ENCODE data around the gene CLSTN2. TPM values are rescaled to one million over a fixed set of nuclear protein-coding genes. Genes with fewer than 3 reads are reported as not detected.

CLSTN2 gene
- total and polyA plus RNA-seq, 2 of the 13 experiments (the other 11 are each of a cell fraction or from before 2014, with no cell fraction given), result not detected

DNA sequence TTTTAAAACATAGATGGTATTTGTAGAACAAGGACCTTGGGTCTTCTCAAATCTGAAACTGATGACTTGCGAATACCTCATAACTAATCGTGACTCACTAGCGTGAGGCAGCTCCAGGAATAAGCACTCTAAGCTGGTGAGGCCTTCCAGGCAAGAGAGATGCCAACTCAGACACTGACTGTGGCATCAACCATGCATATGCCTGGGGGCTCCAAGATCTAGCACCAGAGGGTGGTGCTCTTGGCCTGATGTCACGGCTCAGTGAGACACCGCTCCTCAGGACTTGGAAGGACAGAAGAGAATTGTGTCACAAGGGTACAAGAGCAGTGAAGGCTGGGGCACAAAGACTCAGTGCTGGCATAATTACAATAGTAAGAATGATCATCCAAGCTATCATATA lies 617.9 kb downstream of the CLSTN2 start:
- no TSS peak for BruUV-seq (replicated peaks)
- in situ Hi-C loops (cut with HindIII; ENCODE audit: extremely low pct_ligation_motif_present, low pct_unique_long_range_greater_than_20kb) (loop anchor here (25.0 kb wide), 2 partner anchors 184 to 309 kb away; no protein-coding TSS in a partner anchor), intact Hi-C loops (cut with micrococcal nuclease; ENCODE audit: unreplicated experiment) (loop anchor here (1.0 to 10.0 kb wide), 2 partner anchors 184 to 312 kb away; no protein-coding TSS in a partner anchor)
- Histone ChIP-seq H3K4me1 (ENCODE audit: insufficient read depth, low read length) (no peaks in the 10 kb centered on the region), H3K36me3 (replicated peaks in 1 of 2; ENCODE audit: control insufficient read depth in 1 of 2, insufficient read depth in 2 of 2, low read length in 2 of 2) (no peaks in the 10 kb centered on the region), H3K4me2 (ENCODE audit: low read depth, low read length) (no peak overlapping the region), H3K79me2 (ENCODE audit: insufficient read depth, low read length) (no peaks in the 10 kb centered on the region), H4K20me1 (ENCODE audit: insufficient read depth, low read length) (no peaks in the 10 kb centered on the region), H3K9me3 (ENCODE audit: low read length) (no peaks in the 10 kb centered on the region), H3K9ac (ENCODE audit: insufficient read depth, low read depth, low read length) (no peak overlapping the region), H3K4me3 (replicated peaks in 1 of 3; ENCODE audit: insufficient read depth in 1 of 3, low read depth in 2 of 3, low read length in 3 of 3) (no peak overlapping the region), H3K27ac (ENCODE audit: extremely low read length, insufficient read depth, low read length) (no peak overlapping the region), H3K27me3 (ENCODE audit: control insufficient read depth in 1 of 2, insufficient read depth in 2 of 2, low read length in 2 of 2) (no peaks in the 10 kb centered on the region), H2AFZ (ENCODE audit: low read length) (no peak overlapping the region)
- ATAC-seq (peak; percentile 59), DNase-seq (ENCODE audit: low spot score) (peak; percentile 12), FAIRE-seq (no peak)
- 66% methylated on average over 5 of the region's 5 CpGs for WGBS (ENCODE audit: low lambda C conversion rate)
- ChIA-PET CTCF (ENCODE audit: low intra/inter-chr PET ratio, low total read pairs) (interaction anchor here (1.7 kb wide), 1 partner anchor 184 kb away, joined by 10 read pairs; no protein-coding TSS in a partner anchor), POLR2A (no interaction called here)
- TF ChIP-seq ZBTB3 (CRISPR knock-in tag; IDR thresholded peaks at IDR 0.05; ENCODE audit: borderline replicate concordance, low read depth), result no peak
- TF ChIP-seq SMC3 (IDR thresholded peaks at IDR 0.05; ENCODE audit: low read length), result peak; percentile 47; the same call in 1 of the 2 replicates
- TF ChIP-seq, protein P1, sequence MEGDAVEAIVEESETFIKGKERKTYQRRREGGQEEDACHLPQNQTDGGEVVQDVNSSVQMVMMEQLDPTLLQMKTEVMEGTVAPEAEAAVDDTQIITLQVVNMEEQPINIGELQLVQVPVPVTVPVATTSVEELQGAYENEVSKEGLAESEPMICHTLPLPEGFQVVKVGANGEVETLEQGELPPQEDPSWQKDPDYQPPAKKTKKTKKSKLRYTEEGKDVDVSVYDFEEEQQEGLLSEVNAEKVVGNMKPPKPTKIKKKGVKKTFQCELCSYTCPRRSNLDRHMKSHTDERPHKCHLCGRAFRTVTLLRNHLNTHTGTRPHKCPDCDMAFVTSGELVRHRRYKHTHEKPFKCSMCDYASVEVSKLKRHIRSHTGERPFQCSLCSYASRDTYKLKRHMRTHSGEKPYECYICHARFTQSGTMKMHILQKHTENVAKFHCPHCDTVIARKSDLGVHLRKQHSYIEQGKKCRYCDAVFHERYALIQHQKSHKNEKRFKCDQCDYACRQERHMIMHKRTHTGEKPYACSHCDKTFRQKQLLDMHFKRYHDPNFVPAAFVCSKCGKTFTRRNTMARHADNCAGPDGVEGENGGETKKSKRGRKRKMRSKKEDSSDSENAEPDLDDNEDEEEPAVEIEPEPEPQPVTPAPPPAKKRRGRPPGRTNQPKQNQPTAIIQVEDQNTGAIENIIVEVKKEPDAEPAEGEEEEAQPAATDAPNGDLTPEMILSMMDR (CRISPR knock-in tag; IDR thresholded peaks at IDR 0.05), result peak; percentile 58
- TF ChIP-seq STAG1 (CRISPR knock-in tag; IDR thresholded peaks at IDR 0.05), result peak; percentile 73

DNA sequence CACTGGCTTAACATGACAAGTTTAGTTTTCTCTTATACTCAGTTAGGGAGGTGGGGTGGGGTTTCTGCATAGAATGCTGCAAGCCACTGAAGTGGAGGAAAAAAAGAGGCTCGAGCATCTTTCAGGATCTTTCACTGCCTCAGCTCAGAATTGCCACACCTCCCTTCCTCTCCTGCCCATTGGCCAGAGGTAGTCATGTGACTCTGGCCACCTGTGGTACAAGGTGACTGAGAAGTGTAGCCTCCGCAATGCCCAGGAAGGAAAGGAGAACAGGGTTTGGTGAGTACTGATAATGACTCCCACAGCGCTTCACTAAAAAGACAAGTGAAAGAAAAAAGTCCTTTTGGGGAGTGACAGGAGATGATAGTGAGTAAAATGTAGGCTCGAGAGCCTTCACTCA lies 618.6 kb downstream of the CLSTN2 start:
- FAIRE-seq (no peak), DNase-seq (ENCODE audit: low spot score) (no peak), ATAC-seq (no peak)
- Histone ChIP-seq H2AFZ (ENCODE audit: low read length) (no peak overlapping the region), H4K20me1 (ENCODE audit: insufficient read depth, low read length) (no peaks in the 10 kb centered on the region), H3K4me2 (ENCODE audit: low read depth, low read length) (no peak overlapping the region), H3K27ac (ENCODE audit: extremely low read length, insufficient read depth, low read length) (no peak overlapping the region), H3K4me3 (replicated peaks in 1 of 3; ENCODE audit: insufficient read depth in 1 of 3, low read depth in 2 of 3, low read length in 3 of 3) (no peak overlapping the region), H3K27me3 (ENCODE audit: control insufficient read depth in 1 of 2, insufficient read depth in 2 of 2, low read length in 2 of 2) (no peaks in the 10 kb centered on the region), H3K36me3 (replicated peaks in 1 of 2; ENCODE audit: control insufficient read depth in 1 of 2, insufficient read depth in 2 of 2, low read length in 2 of 2) (no peaks in the 10 kb centered on the region), H3K9me3 (ENCODE audit: low read length) (no peaks in the 10 kb centered on the region), H3K9ac (ENCODE audit: insufficient read depth, low read depth, low read length) (no peak overlapping the region), H3K79me2 (ENCODE audit: insufficient read depth, low read length) (no peaks in the 10 kb centered on the region), H3K4me1 (ENCODE audit: insufficient read depth, low read length) (no peaks in the 10 kb centered on the region)
- 45% methylated on average over 4 of the region's 4 CpGs for WGBS (ENCODE audit: low lambda C conversion rate)
- BruUV-seq (replicated peaks), result no TSS peak
- POLR2A ChIA-PET, result no interaction called here
- in situ Hi-C loops (cut with HindIII; ENCODE audit: extremely low pct_ligation_motif_present, low pct_unique_long_range_greater_than_20kb), result loop anchor here (25.0 kb wide), 2 partner anchors 184 to 309 kb away; no protein-coding TSS in a partner anchor
- intact Hi-C loops (cut with micrococcal nuclease; ENCODE audit: unreplicated experiment), result loop anchor here (1.0 to 10.0 kb wide), 2 partner anchors 184 to 311 kb away; no protein-coding TSS in a partner anchor
- CTCF ChIA-PET (ENCODE audit: low intra/inter-chr PET ratio, low total read pairs), result interaction anchor here (1.7 kb wide), 1 partner anchor 184 kb away, joined by 10 read pairs; no protein-coding TSS in a partner anchor
- no peak for TF ChIP-seq ATF1 (CRISPR knock-in tag; IDR thresholded peaks at IDR 0.05)
- TF ChIP-seq, protein P2, sequence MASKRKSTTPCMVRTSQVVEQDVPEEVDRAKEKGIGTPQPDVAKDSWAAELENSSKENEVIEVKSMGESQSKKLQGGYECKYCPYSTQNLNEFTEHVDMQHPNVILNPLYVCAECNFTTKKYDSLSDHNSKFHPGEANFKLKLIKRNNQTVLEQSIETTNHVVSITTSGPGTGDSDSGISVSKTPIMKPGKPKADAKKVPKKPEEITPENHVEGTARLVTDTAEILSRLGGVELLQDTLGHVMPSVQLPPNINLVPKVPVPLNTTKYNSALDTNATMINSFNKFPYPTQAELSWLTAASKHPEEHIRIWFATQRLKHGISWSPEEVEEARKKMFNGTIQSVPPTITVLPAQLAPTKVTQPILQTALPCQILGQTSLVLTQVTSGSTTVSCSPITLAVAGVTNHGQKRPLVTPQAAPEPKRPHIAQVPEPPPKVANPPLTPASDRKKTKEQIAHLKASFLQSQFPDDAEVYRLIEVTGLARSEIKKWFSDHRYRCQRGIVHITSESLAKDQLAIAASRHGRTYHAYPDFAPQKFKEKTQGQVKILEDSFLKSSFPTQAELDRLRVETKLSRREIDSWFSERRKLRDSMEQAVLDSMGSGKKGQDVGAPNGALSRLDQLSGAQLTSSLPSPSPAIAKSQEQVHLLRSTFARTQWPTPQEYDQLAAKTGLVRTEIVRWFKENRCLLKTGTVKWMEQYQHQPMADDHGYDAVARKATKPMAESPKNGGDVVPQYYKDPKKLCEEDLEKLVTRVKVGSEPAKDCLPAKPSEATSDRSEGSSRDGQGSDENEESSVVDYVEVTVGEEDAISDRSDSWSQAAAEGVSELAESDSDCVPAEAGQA (IDR thresholded peaks at IDR 0.05; ENCODE audit: low read depth), result no peak
- TF ChIP-seq, protein P2 (CRISPR knock-in tag; IDR thresholded peaks at IDR 0.05; ENCODE audit: borderline replicate concordance), result no peak
- no peak for TF ChIP-seq ZNF605 (CRISPR knock-in tag; IDR thresholded peaks at IDR 0.05)
- no peak for TF ChIP-seq CHCHD3 (CRISPR knock-in tag; IDR thresholded peaks at IDR 0.05)
